ENCODE measurements around the gene GPR176.

GRCh38 chr15:39835550-39835949 is 84.5 kb downstream of the GPR176 start:
- TF ChIP-seq, protein P1, sequence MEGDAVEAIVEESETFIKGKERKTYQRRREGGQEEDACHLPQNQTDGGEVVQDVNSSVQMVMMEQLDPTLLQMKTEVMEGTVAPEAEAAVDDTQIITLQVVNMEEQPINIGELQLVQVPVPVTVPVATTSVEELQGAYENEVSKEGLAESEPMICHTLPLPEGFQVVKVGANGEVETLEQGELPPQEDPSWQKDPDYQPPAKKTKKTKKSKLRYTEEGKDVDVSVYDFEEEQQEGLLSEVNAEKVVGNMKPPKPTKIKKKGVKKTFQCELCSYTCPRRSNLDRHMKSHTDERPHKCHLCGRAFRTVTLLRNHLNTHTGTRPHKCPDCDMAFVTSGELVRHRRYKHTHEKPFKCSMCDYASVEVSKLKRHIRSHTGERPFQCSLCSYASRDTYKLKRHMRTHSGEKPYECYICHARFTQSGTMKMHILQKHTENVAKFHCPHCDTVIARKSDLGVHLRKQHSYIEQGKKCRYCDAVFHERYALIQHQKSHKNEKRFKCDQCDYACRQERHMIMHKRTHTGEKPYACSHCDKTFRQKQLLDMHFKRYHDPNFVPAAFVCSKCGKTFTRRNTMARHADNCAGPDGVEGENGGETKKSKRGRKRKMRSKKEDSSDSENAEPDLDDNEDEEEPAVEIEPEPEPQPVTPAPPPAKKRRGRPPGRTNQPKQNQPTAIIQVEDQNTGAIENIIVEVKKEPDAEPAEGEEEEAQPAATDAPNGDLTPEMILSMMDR (conservative IDR thresholded peaks at IDR 0.05) = no peak
- TF ChIP-seq ZFX (IDR thresholded peaks at IDR 0.05) = no peak
